Femur (tissue), 1 donor: Measurements from ENCODE around the gene KRT3.
"Not testable (repeated sequence)": the region's sequence is repeated elsewhere in the genome, so short reads cannot be mapped to it uniquely, and the experiment has no call there.

Source experiments
- DNase-seq: peaks from one replicate; pipeline ENCODE4 v3.0.0-alpha.2; 2017

The KRT3 gene

GRCh38 chr12:52756281-52756960 is 39.5 kb downstream of the KRT3 start:
- DNase-seq: no peak

- no peak for DNase-seq
These were observed 40.4 kb downstream of the KRT3 start for GRCh38 chr12:52755533-52755932.

- DNase-seq: no peak
These were observed 41.8 kb downstream of the KRT3 start for GRCh38 chr12:52754135-52754534.

GRCh38 chr12:52753283-52753682 is 42.6 kb downstream of the KRT3 start:
- no peak for DNase-seq

- DNase-seq: no peak
These were observed 43.4 kb downstream of the KRT3 start for GRCh38 chr12:52752516-52752915.

GRCh38 chr12:52751795-52752194 is 44.1 kb downstream of the KRT3 start:
- no peak for DNase-seq

GRCh38 chr12:52750532-52750931 is 45.4 kb downstream of the KRT3 start:
- DNase-seq: not testable (repeated sequence)

- DNase-seq: no peak
These were observed 46.1 kb downstream of the KRT3 start for GRCh38 chr12:52749827-52750226.

GRCh38 chr12:52748578-52748977 is 47.3 kb downstream of the KRT3 start:
- no peak for DNase-seq

GRCh38 chr12:52745554-52745953 is 50.4 kb downstream of the KRT3 start:
- no peak for DNase-seq

GRCh38 chr12:52744493-52745156 is 51.3 kb downstream of the KRT3 start:
- no peak for DNase-seq

- no peak for DNase-seq
These were observed 53.0 kb downstream of the KRT3 start for GRCh38 chr12:52742822-52743457.

GRCh38 chr12:52742196-52742580 is 53.7 kb downstream of the KRT3 start:
- no peak for DNase-seq

- DNase-seq: peak; percentile 75
These were observed 54.3 kb downstream of the KRT3 start for GRCh38 chr12:52741375-52742195.

GRCh38 chr12:52740584-52740983 is 55.3 kb downstream of the KRT3 start:
- DNase-seq: no peak

GRCh38 chr12:52739963-52740362 is 56.0 kb downstream of the KRT3 start:
- no peak for DNase-seq
